Neural cell (in vitro differentiated cells): Measurements from ENCODE around the gene ACTL8. TPM values are rescaled to one million over a fixed set of nuclear protein-coding genes. Genes with fewer than 3 reads are reported as not detected.

Source experiments
- H2AFZ ChIP-seq: fragments of 200-600, 300-800 bp; sonication (generic), shearing (Covaris generic); 2 replicates; pipeline ENCODE4 v1.6.0; 2014; ENCODE audit warnings: low read depth, mild to moderate bottlenecking, antibody characterized with exemption, low read length, moderate library complexity
- H3F3A ChIP-seq: fragments of 200-600 bp; shearing (Covaris generic); 2 replicates; pipeline ENCODE4 v1.6.1; 2016; ENCODE audit warnings: mild to moderate bottlenecking, moderate library complexity, mixed read lengths, antibody characterized with exemption, low read length; ENCODE audit not compliant: insufficient read depth, poor library complexity, severe bottlenecking
- H3K27ac ChIP-seq: fragments of 200-600, 300-800 bp; sonication (generic), shearing (Covaris generic); 2 replicates; pipeline ENCODE4 v1.5.1; 2014; ENCODE audit warnings: mild to moderate bottlenecking, low read length, moderate library complexity
- H3K27me3 ChIP-seq: fragments of 300-800, 200-600 bp; sonication (generic), shearing (Covaris generic); 2 replicates; pipeline ENCODE4 v1.6.0; 2014; ENCODE audit warnings: mild to moderate bottlenecking, low read depth, low read length, moderate library complexity; ENCODE audit not compliant: insufficient read depth
- H3K36me3 ChIP-seq: fragments of 300-800, 200-600 bp; sonication (generic), shearing (Covaris generic); 2 replicates; pipeline ENCODE4 v1.5.1; 2014; ENCODE audit warnings: mild to moderate bottlenecking, antibody characterized with exemption, low read length, moderate library complexity; ENCODE audit not compliant: insufficient read depth
- H3K4me2 ChIP-seq: fragments of 300-800, 200-600 bp; sonication (generic), shearing (Covaris generic); 2 replicates; pipeline ENCODE4 v1.6.0; 2014; ENCODE audit warnings: mild to moderate bottlenecking, low read length
- H3K4me3 ChIP-seq: fragments of 300-800, 200-600 bp; sonication (generic), shearing (Covaris generic); 2 replicates; pipeline ENCODE4 v1.5.1; 2014; ENCODE audit warnings: mild to moderate bottlenecking, low read length, moderate library complexity
- H3K79me2 ChIP-seq: fragments of 200-600 bp; shearing (Covaris generic); replicated peaks from 2 replicates; pipeline ENCODE4 v1.6.0; 2014; ENCODE audit warnings: mild to moderate bottlenecking, low read length, moderate library complexity; ENCODE audit not compliant: insufficient read depth
- H3K9ac ChIP-seq: fragments of 300-800, 200-600 bp; sonication (generic), shearing (Covaris generic); 2 replicates; pipeline ENCODE4 v1.6.1; 2016; ENCODE audit warnings: mild to moderate bottlenecking, low read length, mixed read lengths
- H3K9me2 ChIP-seq: fragments of 200-600 bp; shearing (Covaris generic); 2 replicates; pipeline ENCODE4 v1.6.1; 2016; ENCODE audit warnings: mild to moderate bottlenecking, low read length, mixed read lengths; ENCODE audit not compliant: insufficient read depth
- H3K9me3 ChIP-seq: fragments of 200-600, 300-800 bp; sonication (generic), shearing (Covaris generic); 2 replicates; pipeline ENCODE4 v1.6.1; 2016; ENCODE audit warnings: mild to moderate bottlenecking, mixed run types, low read length, moderate library complexity, mixed read lengths
- H4K20me1 ChIP-seq: fragments of 200-600 bp; shearing (Covaris generic); 2 replicates; pipeline ENCODE4 v1.6.1; 2016; ENCODE audit warnings: mild to moderate bottlenecking, mixed run types; ENCODE audit not compliant: insufficient read depth
- CTCF ChIP-seq: fragments of 450-650 bp; IDR thresholded peaks from 2 replicates; pipeline ENCODE4 v1.5.1; 2014; ENCODE audit warnings: antibody characterized with exemption, mild to moderate bottlenecking, moderate library complexity; ENCODE audit not compliant: poor library complexity, severe bottlenecking
- EP300 ChIP-seq: fragments of 450-650 bp; conservative IDR thresholded peaks from 2 replicates; pipeline ENCODE4 v1.6.1; 2014; ENCODE audit warnings: antibody characterized with exemption, mild to moderate bottlenecking, moderate library complexity; ENCODE audit not compliant: poor library complexity, severe bottlenecking
- EZH2 ChIP-seq: fragments of 200-600, 300-800 bp; shearing (Covaris generic), sonication (generic); IDR thresholded peaks from 2 replicates; pipeline ENCODE4 v1.6.1; 2014; ENCODE audit warnings: antibody characterized with exemption, low read length, borderline replicate concordance, mild to moderate bottlenecking; ENCODE audit not compliant: insufficient read depth, poor library complexity, severe bottlenecking
- MXI1 ChIP-seq: fragments of 450-650 bp; conservative IDR thresholded peaks from 2 replicates; pipeline ENCODE4 v1.6.1; 2014; ENCODE audit warnings: antibody characterized with exemption, mild to moderate bottlenecking; ENCODE audit not compliant: poor library complexity, severe bottlenecking
- POLR2AphosphoS5 ChIP-seq: IDR thresholded peaks from 2 replicates; pipeline ENCODE4 v1.6.1; 2012
- RAD21 ChIP-seq: fragments of 450-650 bp; conservative IDR thresholded peaks from 2 replicates; pipeline ENCODE4 v1.6.1; 2014; ENCODE audit warnings: antibody characterized with exemption, mild to moderate bottlenecking, moderate library complexity
- REST ChIP-seq: IDR thresholded peaks from 2 replicates; pipeline ENCODE4 v1.6.1; 2012; ENCODE audit warnings: borderline replicate concordance
- SMC3 ChIP-seq: fragments of 450-650 bp; conservative IDR thresholded peaks from 2 replicates; pipeline ENCODE4 v1.6.1; 2014; ENCODE audit warnings: antibody characterized with exemption, mild to moderate bottlenecking, moderate library complexity; ENCODE audit not compliant: poor library complexity
- TAF1 ChIP-seq: IDR thresholded peaks from 2 replicates; pipeline ENCODE4 v1.6.1; 2012; ENCODE audit warnings: low read depth
- polyA plus RNA-seq: library from polyadenylated mRNA; depleted of rRNA; stranded (reverse); fragments of >200 nt; gene quantifications from 2 replicates; pipeline ENCODE4 v1.2.3, GENCODE V29; 2014

Gene ACTL8
- polyA plus RNA-seq, 1 donor from 2014 or later = not detected

- H3F3A ChIP-seq = no peaks in the 10 kb centered on the region
- no peaks in the 10 kb centered on the region for H4K20me1 ChIP-seq
- H3K4me2 ChIP-seq = no peak overlapping the region
Measured at GRCh38 chr1:17795081-17795809, 40.1 kb downstream of the ACTL8 start.

More at GRCh38 chr1:17795081-17795809, 40.1 kb downstream of the ACTL8 start:
- no peaks in the 10 kb centered on the region for H3K27me3 ChIP-seq
- TF ChIP-seq REST = no peak
- no peak for TF ChIP-seq RAD21
- no peak for TF ChIP-seq CTCF
- TF ChIP-seq EZH2 = no peak
- TF ChIP-seq EP300 = no peak
- TF ChIP-seq TAF1 = no peak
- TF ChIP-seq POLR2AphosphoS5 = no peak
- TF ChIP-seq SMC3 = no peak
- TF ChIP-seq MXI1 = no peak
- H3K9ac ChIP-seq = no peak overlapping the region
- no peak overlapping the region for H3K27ac ChIP-seq
- no peak overlapping the region for H2AFZ ChIP-seq
- no peaks in the 10 kb centered on the region for H3K9me2 ChIP-seq
- H3K9me3 ChIP-seq = no peaks in the 10 kb centered on the region
- no peaks in the 10 kb centered on the region for H3K36me3 ChIP-seq
- no peak overlapping the region for H3K4me3 ChIP-seq
- H3K79me2 ChIP-seq = no peaks in the 10 kb centered on the region
